SU-DHL-6 (cell line): ENCODE results near the gene HLA-DPA1.

Experiments used
- H2AFZ ChIP-seq: fragments of 200-600 bp; sonication (generic); 2 replicates; pipeline ENCODE4 v1.6.1; 2014; ENCODE audit warnings: low read depth, mild to moderate bottlenecking, moderate library complexity, mixed read lengths, antibody characterized with exemption, low read length; ENCODE audit not compliant: severe bottlenecking
- H3F3A ChIP-seq: fragments of 200-600 bp; shearing (Covaris generic); 2 replicates; pipeline ENCODE4 v1.6.0; 2016; ENCODE audit warnings: antibody characterized with exemption, mild to moderate bottlenecking; ENCODE audit not compliant: insufficient read depth
- H3K27ac ChIP-seq: fragments of 200-600 bp; sonication (generic); 2 replicates; pipeline ENCODE4 v1.5.1; 2016; ENCODE audit warnings: low read depth, mild to moderate bottlenecking, low read length, moderate library complexity, mixed read lengths
- H3K27me3 ChIP-seq: fragments of 200-600 bp; sonication (generic), shearing (Covaris generic); 2 replicates; pipeline ENCODE4 v1.6.0; 2014; ENCODE audit warnings: mild to moderate bottlenecking, low read length
- H3K36me3 ChIP-seq: fragments of 200-600 bp; sonication (generic); 2 replicates; pipeline ENCODE4 v1.6.1; 2014; ENCODE audit warnings: mild to moderate bottlenecking, low read length, mixed read lengths
- H3K4me2 ChIP-seq: fragments of 300-600, 200-600 bp; shearing (Covaris generic), sonication (generic); 2 replicates; pipeline ENCODE4 v1.6.0; 2014; ENCODE audit warnings: low read length, low read depth, mild to moderate bottlenecking; ENCODE audit not compliant: poor library complexity, severe bottlenecking
- H3K4me3 ChIP-seq: fragments of 200-600 bp; sonication (generic); 2 replicates; pipeline ENCODE4 v1.5.1; 2014; ENCODE audit warnings: antibody characterized with exemption, low read length, mild to moderate bottlenecking, mixed read lengths; ENCODE audit not compliant: insufficient read depth, poor library complexity, severe bottlenecking
- H3K79me2 ChIP-seq: fragments of 200-600 bp; sonication (generic); 2 replicates; pipeline ENCODE4 v1.6.1; 2014; ENCODE audit warnings: mild to moderate bottlenecking, low read length, moderate library complexity; ENCODE audit not compliant: insufficient read depth
- H3K9ac ChIP-seq: fragments of 200-600 bp; sonication (generic); 2 replicates; pipeline ENCODE4 v1.7.0; 2014; ENCODE audit warnings: mild to moderate bottlenecking, low read length
- H3K9me2 ChIP-seq: fragments of 200-600 bp; sonication (generic); replicated peaks from 2 replicates; pipeline ENCODE4 v1.6.1; 2014; ENCODE audit warnings: low read length; ENCODE audit not compliant: insufficient read depth
- H3K9me3 ChIP-seq: fragments of 200-600 bp; sonication (generic); 2 replicates; pipeline ENCODE4 v1.6.1; 2014; ENCODE audit warnings: low read length, mixed read lengths; ENCODE audit not compliant: insufficient read depth
- H4K20me1 ChIP-seq: fragments of 200-600 bp; sonication (generic); 2 replicates; pipeline ENCODE4 v1.6.1; 2014; ENCODE audit warnings: low read depth, mild to moderate bottlenecking, antibody characterized with exemption, low read length, moderate library complexity, mixed read lengths
- EZH2phosphoT487 ChIP-seq: fragments of 200-600 bp; sonication (generic), shearing (Covaris generic); conservative IDR thresholded peaks from 2 replicates; pipeline ENCODE4 v1.6.1; 2018; ENCODE audit warnings: mild to moderate bottlenecking, antibody characterized with exemption, low read length, moderate library complexity, mixed read lengths
- TF ChIP-seq, protein P1 (sequence below): fragments of 200-600 bp; sonication (generic); IDR thresholded peaks from one replicate; pipeline ENCODE4 v1.5.1; 2017; ENCODE audit warnings: antibody characterized with exemption, mild to moderate bottlenecking, low read length, moderate library complexity; ENCODE audit not compliant: insufficient read depth, poor library complexity, severe bottlenecking

Gene HLA-DPA1

DNA sequence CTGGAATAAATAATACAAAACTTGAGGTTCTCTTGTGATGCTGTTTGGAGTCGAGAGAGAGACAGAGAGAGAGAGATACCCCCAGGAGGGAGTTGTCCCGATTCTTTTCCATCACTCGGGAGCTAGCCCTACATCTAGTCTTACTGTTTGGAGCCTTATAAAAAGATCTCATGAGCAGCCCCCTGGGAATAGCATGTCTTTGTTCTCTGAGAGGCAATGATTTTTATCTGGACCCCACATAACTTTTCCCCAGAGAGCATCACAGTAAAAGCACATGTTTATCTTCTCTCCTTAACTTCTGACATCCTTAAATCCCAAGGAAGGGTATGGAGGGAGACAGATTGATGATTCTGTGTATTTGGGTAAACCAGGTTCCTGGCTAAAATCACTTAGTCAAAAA is 43.2 kb downstream of the HLA-DPA1 start:
- peak overlapping the region; percentile 30 for H3K9ac ChIP-seq
- H3K4me2 ChIP-seq = peak overlapping the region; percentile 46
- peak overlapping the region; percentile 80 for H3K27ac ChIP-seq
- H3K27me3 ChIP-seq = no peaks in the 10 kb centered on the region
- H3K36me3 ChIP-seq = 0 out of 2 replicates have a peak, but pooled peaks cover 9% of the 10 kb centered on the region
- peaks cover 10% of the 10 kb centered on the region; the same call in 1 of the 2 replicates for H3K9me3 ChIP-seq
- H2AFZ ChIP-seq = peak overlapping the region; percentile 44
- no peaks in the 10 kb centered on the region for H3K79me2 ChIP-seq
- H3K9me2 ChIP-seq = no peaks in the 10 kb centered on the region
- peaks cover 43% of the 10 kb centered on the region for H3F3A ChIP-seq
- no peaks in the 10 kb centered on the region for H4K20me1 ChIP-seq
- peak overlapping the region; percentile 2 for H3K4me3 ChIP-seq
- TF ChIP-seq EZH2phosphoT487 = no peak
- TF ChIP-seq, protein P1, sequence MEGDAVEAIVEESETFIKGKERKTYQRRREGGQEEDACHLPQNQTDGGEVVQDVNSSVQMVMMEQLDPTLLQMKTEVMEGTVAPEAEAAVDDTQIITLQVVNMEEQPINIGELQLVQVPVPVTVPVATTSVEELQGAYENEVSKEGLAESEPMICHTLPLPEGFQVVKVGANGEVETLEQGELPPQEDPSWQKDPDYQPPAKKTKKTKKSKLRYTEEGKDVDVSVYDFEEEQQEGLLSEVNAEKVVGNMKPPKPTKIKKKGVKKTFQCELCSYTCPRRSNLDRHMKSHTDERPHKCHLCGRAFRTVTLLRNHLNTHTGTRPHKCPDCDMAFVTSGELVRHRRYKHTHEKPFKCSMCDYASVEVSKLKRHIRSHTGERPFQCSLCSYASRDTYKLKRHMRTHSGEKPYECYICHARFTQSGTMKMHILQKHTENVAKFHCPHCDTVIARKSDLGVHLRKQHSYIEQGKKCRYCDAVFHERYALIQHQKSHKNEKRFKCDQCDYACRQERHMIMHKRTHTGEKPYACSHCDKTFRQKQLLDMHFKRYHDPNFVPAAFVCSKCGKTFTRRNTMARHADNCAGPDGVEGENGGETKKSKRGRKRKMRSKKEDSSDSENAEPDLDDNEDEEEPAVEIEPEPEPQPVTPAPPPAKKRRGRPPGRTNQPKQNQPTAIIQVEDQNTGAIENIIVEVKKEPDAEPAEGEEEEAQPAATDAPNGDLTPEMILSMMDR = no peak

DNA sequence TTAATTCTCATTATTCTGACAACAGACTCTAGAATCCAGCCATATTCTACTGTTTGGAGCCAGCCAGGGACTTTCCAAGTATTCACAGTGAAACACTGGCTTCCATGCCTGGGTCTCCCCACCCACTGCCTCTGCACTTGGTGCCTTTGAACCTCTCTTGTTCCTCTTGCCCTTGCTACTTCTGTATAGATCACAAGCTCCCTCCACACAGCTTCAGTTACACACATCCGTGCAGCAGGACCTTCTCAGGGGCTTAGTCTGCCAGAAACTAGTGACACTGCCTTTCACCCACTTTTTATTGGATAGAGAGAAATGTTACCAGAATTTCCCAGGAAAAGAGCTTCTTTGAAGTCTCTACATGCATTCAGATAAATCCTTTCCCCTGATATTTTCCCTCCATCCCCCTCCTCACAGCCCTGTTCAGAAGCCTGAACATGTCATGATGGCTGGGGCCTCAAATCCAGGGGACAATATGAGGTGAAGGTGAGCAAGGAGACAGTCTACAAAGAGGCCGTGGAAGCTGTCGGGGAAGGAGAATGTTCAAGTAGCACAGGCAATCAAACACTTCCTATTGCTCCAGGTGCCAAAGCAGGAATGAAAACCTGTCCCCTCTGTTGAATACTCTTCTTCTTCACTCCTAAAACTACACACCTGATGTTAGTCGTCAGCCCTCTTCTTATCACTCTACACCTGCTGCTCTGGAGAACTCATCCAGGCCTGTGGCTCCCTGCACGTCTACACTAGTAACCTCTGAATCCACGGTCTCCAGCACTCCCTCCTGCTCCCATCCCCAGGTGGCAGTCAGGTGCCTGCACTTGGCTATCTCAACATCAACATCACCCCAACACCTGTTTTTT is 43.9 kb downstream of the HLA-DPA1 start:
- Histone ChIP-seq H3K27ac (peak overlapping the region; percentile 80), H3K9ac (peak overlapping the region; percentile 30), H3F3A (peaks cover 43% of the 10 kb centered on the region), H3K36me3 (0 out of 2 replicates have a peak, but pooled peaks cover 3% of the 10 kb centered on the region), H3K27me3 (no peaks in the 10 kb centered on the region), H3K9me3 (peaks cover 4% of the 10 kb centered on the region; the same call in 1 of the 2 replicates), H3K4me2 (peak overlapping the region; percentile 46), H2AFZ (peak overlapping the region; percentile 44), H4K20me1 (no peaks in the 10 kb centered on the region), H3K79me2 (no peaks in the 10 kb centered on the region), H3K4me3 (peak overlapping the region; percentile 2), H3K9me2 (no peaks in the 10 kb centered on the region)
- no peak for TF ChIP-seq EZH2phosphoT487
- TF ChIP-seq, protein P1 = no peak

DNA sequence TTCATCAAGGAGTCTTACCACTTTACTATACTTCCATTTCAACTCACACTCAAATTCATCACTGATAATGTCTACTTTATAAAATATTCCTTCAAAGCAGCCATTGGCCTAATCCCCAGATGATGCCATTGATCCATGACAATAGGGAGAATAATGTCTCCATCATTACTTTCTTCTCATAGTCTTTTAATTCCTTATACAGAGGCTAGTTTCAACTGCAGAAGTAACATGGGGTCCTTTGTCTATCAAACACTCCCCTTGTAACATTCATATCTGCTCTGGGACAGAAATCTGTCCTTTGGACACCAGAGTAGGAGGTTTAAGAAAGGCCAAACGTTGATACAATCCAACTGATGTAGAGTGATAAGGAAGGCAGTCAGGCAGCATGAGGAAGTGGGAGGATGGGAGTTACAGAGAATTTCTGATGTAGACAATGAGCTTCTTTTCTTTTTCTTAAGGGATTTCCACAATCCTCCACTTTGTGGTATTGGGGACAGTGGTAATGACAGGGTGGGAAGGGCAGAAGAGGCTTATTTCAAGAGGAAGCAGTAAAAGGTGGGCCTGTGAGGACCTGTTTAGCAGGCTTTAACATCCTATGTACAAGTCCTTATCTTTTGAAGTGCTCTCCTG is 45.1 kb downstream of the HLA-DPA1 start:
- TF ChIP-seq, protein P1 = no peak
- no peak for TF ChIP-seq EZH2phosphoT487
- no peaks in the 10 kb centered on the region for H3K9me2 ChIP-seq
- peak overlapping the region; percentile 1 for H2AFZ ChIP-seq
- H3K4me2 ChIP-seq = peak overlapping the region; percentile 46
- peak overlapping the region; percentile 0 for H3K4me3 ChIP-seq
- H3K36me3 ChIP-seq = 0 out of 2 replicates have a peak, but pooled peaks cover 3% of the 10 kb centered on the region
- H3K27me3 ChIP-seq = no peaks in the 10 kb centered on the region
- H3F3A ChIP-seq = peaks cover 43% of the 10 kb centered on the region
- no peaks in the 10 kb centered on the region for H3K9me3 ChIP-seq
- H3K79me2 ChIP-seq = no peaks in the 10 kb centered on the region
- peak overlapping the region; percentile 30; the same call in 1 of the 2 replicates for H3K9ac ChIP-seq
- H4K20me1 ChIP-seq = no peaks in the 10 kb centered on the region
- peak overlapping the region; percentile 80 for H3K27ac ChIP-seq
